Stimulated activated CD8-positive, alpha-beta memory T cell treated with anti-CD3 and anti-CD28 coated beads, Interleukin-4, amount 100 ng/mL, for 4 hours (primary cell): ENCODE data around the gene KRT34.

Experiments
- DNase-seq, 2 donors: peaks; one replicate each; pipeline ENCODE4 v3.0.0-alpha.2; 2020; ENCODE audit warnings: low read depth in 2 of 2, low spot score in 1 of 2

KRT34 gene

GRCh38 chr17:41333836-41334235, 48.3 kb downstream of the KRT34 start:
- DNase-seq: no peak

GRCh38 chr17:41333098-41333497, 49.0 kb downstream of the KRT34 start:
- no peak for DNase-seq

GRCh38 chr17:41332239-41332638, 49.9 kb downstream of the KRT34 start:
- DNase-seq: no peak

- no peak for DNase-seq
Measured at GRCh38 chr17:41331606-41332005, 50.5 kb downstream of the KRT34 start.

GRCh38 chr17:41329279-41329948, 52.7 kb downstream of the KRT34 start:
- DNase-seq: no peak

GRCh38 chr17:41328207-41328606, 53.9 kb downstream of the KRT34 start:
- no peak for DNase-seq
